Activated naive CD4-positive, alpha-beta T cell treated with anti-CD3 and anti-CD28 coated beads for 36 hours (primary cell): Measurements from ENCODE around the gene C6orf120. TPM values are rescaled to one million over a fixed set of nuclear protein-coding genes. Genes with fewer than 3 reads are reported as not detected.

ENCODE experiments used
- CTCF ChIA-PET: fragments of 350-600 bp; sonication (Branson Sonifier 250); formaldehyde crosslinking; loops from one replicate; lab custom pipeline; 2021; ENCODE audit warnings: antibody characterized with exemption; lab: Charles Lee
- DNase-seq: peaks from one replicate; pipeline ENCODE4 v3.0.0-alpha.2; 2020
- H3K27ac Mint-ChIP-seq: one replicate; pipeline ENCODE4 v1.8.0; 2021; ENCODE audit warnings: mild to moderate bottlenecking, mixed read lengths
- H3K27me3 Mint-ChIP-seq: one replicate; pipeline ENCODE4 v1.8.0; 2021; ENCODE audit warnings: low read depth, mixed read lengths
- H3K36me3 Mint-ChIP-seq: one replicate; pipeline ENCODE4 v1.8.0; 2021; ENCODE audit warnings: low read depth, mixed read lengths
- H3K4me1 Mint-ChIP-seq: one replicate; pipeline ENCODE4 v1.8.0; 2021; ENCODE audit warnings: low read depth, mixed read lengths
- H3K4me3 Mint-ChIP-seq: one replicate; pipeline ENCODE4 v1.8.0; 2021; ENCODE audit warnings: mild to moderate bottlenecking, moderate library complexity, mixed read lengths
- H3K9me3 Mint-ChIP-seq: one replicate; pipeline ENCODE4 v1.8.0; 2021; ENCODE audit warnings: mixed read lengths
- intact Hi-C: fragments of 100-400 bp; cut with micrococcal nuclease; formaldehyde crosslinking; loops from one replicate; pipeline ENCODE4 v1.15.1; 2023
- total RNA-seq, 2 experiments: library from RNA; stranded (reverse); gene quantifications; one replicate each; pipeline ENCODE4 v1.2.3, GENCODE V29; 2021

C6orf120 gene
- total RNA-seq, 2 experiments from 2014 or later = 10.7 to 11.7 TPM

GRCh38 chr6:169719117-169719516, 17.2 kb downstream of the C6orf120 start:
- no peaks in the 10 kb centered on the region for H3K27me3 Mint-ChIP-seq
- H3K9me3 Mint-ChIP-seq = no peaks in the 10 kb centered on the region
- H3K4me1 Mint-ChIP-seq = peaks cover 30% of the 10 kb centered on the region
- H3K27ac Mint-ChIP-seq = no peak overlapping the region
- peaks cover 32% of the 10 kb centered on the region for H3K36me3 Mint-ChIP-seq
- H3K4me3 Mint-ChIP-seq = no peak overlapping the region
- CTCF ChIA-PET = no interaction called here
- no peak for DNase-seq
- intact Hi-C loops = loop anchor here (1.0 kb wide), 1 partner anchor 10 kb away; no protein-coding TSS in a partner anchor

DNA sequence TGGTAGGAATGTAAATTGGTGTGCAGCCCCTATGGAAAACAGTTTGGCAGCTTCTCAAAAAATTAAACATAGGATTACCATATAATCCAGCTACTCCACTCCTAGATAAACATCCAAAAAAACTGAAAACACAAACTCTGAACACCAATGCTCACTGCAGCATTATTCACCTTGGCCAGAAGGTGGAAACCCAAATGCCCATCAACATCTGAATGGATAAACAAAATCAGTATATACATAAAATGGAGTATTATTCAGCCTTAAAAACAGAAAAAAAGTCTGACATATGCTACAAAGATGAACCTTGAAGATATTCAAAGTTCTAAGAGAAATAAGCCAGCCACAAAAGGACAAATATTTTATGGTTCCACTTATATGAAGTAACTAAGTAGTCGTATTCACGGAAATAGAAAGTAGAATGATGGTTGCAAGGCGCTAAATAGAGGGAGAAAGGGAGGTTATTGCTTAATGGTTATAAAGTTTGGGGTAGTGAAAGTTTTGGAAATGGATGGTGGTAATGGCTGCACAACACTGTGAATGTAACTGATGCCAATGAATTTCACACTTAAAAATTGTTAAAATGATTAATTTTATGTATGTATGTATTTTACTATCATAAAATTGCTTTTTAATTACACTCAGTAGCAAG, 18.4 kb downstream of the C6orf120 start:
- DNase-seq = no peak
- Mint-ChIP-seq H3K9me3 (no peaks in the 10 kb centered on the region), H3K36me3 (peaks cover 28% of the 10 kb centered on the region), H3K4me1 (peaks cover 30% of the 10 kb centered on the region), H3K27ac (peak overlapping the region; percentile 44), H3K4me3 (no peak overlapping the region), H3K27me3 (no peaks in the 10 kb centered on the region)
- intact Hi-C loops = no loop called here
- CTCF ChIA-PET = no interaction called here

DNA sequence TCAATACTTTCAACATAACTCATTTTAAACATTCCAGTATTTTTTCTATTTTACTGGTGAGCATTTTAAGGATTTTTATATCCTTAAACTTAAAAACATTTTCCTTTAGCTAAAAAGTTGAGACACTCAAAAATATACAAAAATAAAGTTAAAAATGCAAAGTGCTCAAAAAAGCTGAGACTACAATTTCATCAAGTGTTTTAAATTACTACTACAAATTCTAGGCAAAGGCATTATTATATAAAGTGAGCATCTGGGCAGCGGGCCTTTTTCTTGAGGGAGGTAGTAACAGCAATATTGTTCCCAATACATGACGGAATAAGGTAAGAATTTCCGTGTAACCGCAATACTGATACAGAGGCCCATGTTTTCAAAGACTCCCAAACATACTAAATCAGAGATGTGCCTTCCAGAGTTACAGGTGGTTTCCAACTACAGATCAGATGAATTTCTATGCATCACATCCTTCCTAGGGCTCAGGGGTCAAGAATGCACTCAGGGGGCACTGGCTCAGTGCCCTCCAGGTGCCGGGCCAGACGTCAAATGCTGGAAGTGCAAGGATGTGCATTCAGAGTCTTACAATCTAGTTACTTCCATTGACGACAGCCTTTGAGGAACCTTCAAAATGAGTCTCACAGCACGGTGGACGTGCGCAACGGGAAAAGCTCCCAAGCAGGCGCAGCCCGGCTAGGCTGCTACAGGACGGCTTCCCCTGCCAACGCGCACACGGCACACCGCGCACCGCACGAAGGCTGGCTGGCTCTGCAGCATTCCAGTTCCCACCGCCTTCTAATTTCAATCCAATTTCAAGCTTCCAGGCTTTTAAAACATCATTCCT, 20.7 kb downstream of the C6orf120 start:
- intact Hi-C loops = loop anchor here (1.0 to 2.0 kb wide), 6 partner anchors 8 to 831 kb away; partner anchors contain the start of genes C6orf120, DYNLT2, ERMARD and PSMB1
- peak; percentile 70 for DNase-seq
- peak overlapping the region; percentile 84 for H3K4me3 Mint-ChIP-seq
- peaks cover 41% of the 10 kb centered on the region for H3K4me1 Mint-ChIP-seq
- CTCF ChIA-PET = interaction anchor here (0.5 to 1.5 kb wide), 4 partner anchors 15 to 68 kb away, joined by 3 read pairs; no protein-coding TSS in a partner anchor
- H3K27ac Mint-ChIP-seq = peak overlapping the region; percentile 94
- peaks cover 17% of the 10 kb centered on the region for H3K36me3 Mint-ChIP-seq
- no peaks in the 10 kb centered on the region for H3K9me3 Mint-ChIP-seq
- no peaks in the 10 kb centered on the region for H3K27me3 Mint-ChIP-seq

GRCh38 chr6:169723200-169723909, 21.4 kb downstream of the C6orf120 start:
- intact Hi-C loops = loop anchor here (1.0 to 2.0 kb wide), 2 partner anchors 28 to 267 kb away; partner anchors contain the start of genes DYNLT2 and ERMARD
- CTCF ChIA-PET = interaction anchor here (0.8 to 1.5 kb wide), 2 partner anchors 15 to 66 kb away, joined by 3 read pairs; no protein-coding TSS in a partner anchor
- H3K4me3 Mint-ChIP-seq = peak overlapping the region; percentile 84
- DNase-seq = peak; percentile 62
- no peaks in the 10 kb centered on the region for H3K9me3 Mint-ChIP-seq
- peaks cover 43% of the 10 kb centered on the region for H3K4me1 Mint-ChIP-seq
- H3K36me3 Mint-ChIP-seq = peaks cover 17% of the 10 kb centered on the region
- no peaks in the 10 kb centered on the region for H3K27me3 Mint-ChIP-seq
- H3K27ac Mint-ChIP-seq = peak overlapping the region; percentile 94

GRCh38 chr6:169723991-169724493, 22.1 kb downstream of the C6orf120 start:
- intact Hi-C loops = loop anchor here (1.0 to 2.0 kb wide), 2 partner anchors 27 to 267 kb away; partner anchors contain the start of genes DYNLT2 and ERMARD
- H3K27me3 Mint-ChIP-seq = no peaks in the 10 kb centered on the region
- H3K27ac Mint-ChIP-seq = no peak overlapping the region
- CTCF ChIA-PET = no interaction called here
- H3K36me3 Mint-ChIP-seq = peaks cover 15% of the 10 kb centered on the region
- DNase-seq = peak; percentile 20
- peaks cover 41% of the 10 kb centered on the region for H3K4me1 Mint-ChIP-seq
- H3K4me3 Mint-ChIP-seq = peak overlapping the region; percentile 70
- H3K9me3 Mint-ChIP-seq = no peaks in the 10 kb centered on the region

GRCh38 chr6:169724494-169725124, 22.7 kb downstream of the C6orf120 start, which contains the start of gene PHF10:
Gene PHF10 (minus strand): TSS chr6:169724500. CDS start chr6:169723931, 569 bp downstream.
- peak; percentile 57 for DNase-seq
- Mint-ChIP-seq H3K36me3 (peaks cover 12% of the 10 kb centered on the region), H3K4me3 (peak within 1 kb of the TSS; percentile 84), H3K4me1 (peaks cover 36% of the 10 kb centered on the region), H3K27me3 (no peaks in the 10 kb centered on the region), H3K27ac (peak within 1 kb of the TSS; percentile 94), H3K9me3 (no peaks in the 10 kb centered on the region)
- intact Hi-C loops = no loop called here
- CTCF ChIA-PET = no interaction called here

DNA sequence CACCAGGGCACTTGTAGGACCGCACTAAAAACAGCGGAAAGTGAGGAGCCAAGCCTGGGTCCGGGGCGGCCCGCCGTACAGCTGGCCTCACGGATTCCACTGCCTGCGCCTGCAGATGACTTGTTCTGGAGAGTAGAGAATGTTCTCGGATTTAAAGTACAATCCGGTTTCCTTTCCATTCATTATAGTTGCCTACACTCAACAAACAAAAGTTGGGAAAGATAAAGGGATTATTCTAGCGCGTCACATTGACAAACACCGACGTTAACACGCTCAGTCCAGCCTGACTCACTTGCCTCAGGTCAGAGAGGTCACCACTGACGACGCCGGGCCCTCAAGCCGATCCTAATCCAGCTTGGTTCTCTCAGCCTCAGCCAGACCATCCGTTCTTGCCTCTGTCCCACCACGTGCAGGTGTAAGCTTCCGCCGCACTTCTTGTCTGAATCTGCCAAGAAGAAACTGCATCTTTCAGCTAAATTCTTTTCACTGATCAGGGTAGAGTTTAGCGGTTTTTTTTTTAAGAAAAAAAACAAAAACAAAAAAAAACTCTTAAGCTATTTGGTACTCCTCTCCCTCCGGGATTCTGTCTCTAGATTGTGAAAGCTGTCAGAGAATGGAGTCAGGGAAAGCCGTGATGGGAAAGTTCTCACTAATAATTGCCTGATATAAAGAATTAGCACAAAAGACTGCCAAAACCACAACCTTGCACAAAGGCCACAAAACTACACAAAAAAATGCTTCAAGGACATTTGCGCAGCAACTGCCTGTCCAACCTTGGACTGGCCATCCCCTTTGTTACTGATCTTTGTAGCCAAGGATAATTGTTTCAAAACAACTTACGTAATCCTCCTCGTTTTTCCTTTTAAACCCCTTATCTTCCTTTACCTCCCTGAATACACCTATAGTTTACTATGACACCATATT, 23.5 kb downstream of the C6orf120 start:
- DNase-seq = peak; percentile 38
- H3K4me1 Mint-ChIP-seq = peaks cover 29% of the 10 kb centered on the region
- H3K27me3 Mint-ChIP-seq = no peaks in the 10 kb centered on the region
- CTCF ChIA-PET = no interaction called here
- H3K36me3 Mint-ChIP-seq = peaks cover 9% of the 10 kb centered on the region
- intact Hi-C loops = no loop called here
- H3K9me3 Mint-ChIP-seq = no peaks in the 10 kb centered on the region
- H3K27ac Mint-ChIP-seq = peak overlapping the region; percentile 76
- H3K4me3 Mint-ChIP-seq = peak overlapping the region; percentile 80

GRCh38 chr6:169726049-169726400, 24.1 kb downstream of the C6orf120 start:
- CTCF ChIA-PET = no interaction called here
- intact Hi-C loops = no loop called here
- H3K4me1 Mint-ChIP-seq = peaks cover 24% of the 10 kb centered on the region
- H3K4me3 Mint-ChIP-seq = peak overlapping the region; percentile 80
- no peak for DNase-seq
- no peak overlapping the region for H3K27ac Mint-ChIP-seq
- no peaks in the 10 kb centered on the region for H3K27me3 Mint-ChIP-seq
- peaks cover 8% of the 10 kb centered on the region for H3K36me3 Mint-ChIP-seq
- H3K9me3 Mint-ChIP-seq = no peaks in the 10 kb centered on the region

GRCh38 chr6:169726963-169727362, 25.0 kb downstream of the C6orf120 start:
- DNase-seq = no peak
- intact Hi-C loops = no loop called here
- Mint-ChIP-seq H3K27ac (no peak overlapping the region), H3K9me3 (no peaks in the 10 kb centered on the region), H3K36me3 (peaks cover 8% of the 10 kb centered on the region), H3K4me3 (no peak overlapping the region), H3K27me3 (no peaks in the 10 kb centered on the region), H3K4me1 (peaks cover 18% of the 10 kb centered on the region)
- CTCF ChIA-PET = no interaction called here

DNA sequence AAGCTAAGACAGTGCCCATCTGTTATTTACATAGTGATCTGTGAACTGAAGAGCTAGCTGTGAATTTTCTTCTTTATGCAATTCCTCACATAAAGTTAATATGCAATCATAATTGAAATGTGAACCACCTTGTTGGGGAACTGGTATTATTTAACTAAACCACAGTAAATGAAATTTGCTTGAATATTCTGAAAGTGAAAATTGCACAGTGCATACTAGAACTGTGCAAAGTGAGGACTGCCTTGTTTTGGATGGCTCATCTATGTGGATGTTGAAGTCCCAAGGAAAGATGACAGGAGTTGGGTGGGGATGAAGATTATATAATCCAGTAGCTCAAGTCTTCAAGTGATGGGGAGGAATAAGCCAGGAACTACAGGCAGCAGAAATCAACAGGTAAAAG, 28.0 kb downstream of the C6orf120 start:
- Mint-ChIP-seq H3K36me3 (peaks cover 4% of the 10 kb centered on the region), H3K4me1 (peaks cover 16% of the 10 kb centered on the region), H3K4me3 (no peak overlapping the region), H3K9me3 (no peaks in the 10 kb centered on the region), H3K27me3 (peaks cover 2% of the 10 kb centered on the region), H3K27ac (no peak overlapping the region)
- DNase-seq = no peak
- intact Hi-C loops = no loop called here
- CTCF ChIA-PET = no interaction called here
